H9 (cell line): Measurements from ENCODE around the gene MAPKAPK3. TPM values are rescaled to one million over a fixed set of nuclear protein-coding genes. Genes with fewer than 3 reads are reported as not detected.

Experiments used
- DNase-seq: peaks from one replicate; pipeline ENCODE4 v3.0.0-alpha.2; 2017
- H2AFZ ChIP-seq: one replicate; pipeline ENCODE4 v1.6.1; 2013; ENCODE audit warnings: mild to moderate bottlenecking, low read length, control low read depth, moderate library complexity
- H2AK5ac ChIP-seq: 2 replicates; pipeline ENCODE4 v1.6.1; 2013; ENCODE audit warnings: low read length, control low read depth, mixed read lengths; ENCODE audit not compliant: insufficient read length
- H2BK120ac ChIP-seq: one replicate; pipeline ENCODE4 v1.6.1; 2013; ENCODE audit warnings: low read depth, mild to moderate bottlenecking, low read length, control low read depth, inconsistent platforms; ENCODE audit not compliant: poor library complexity, severe bottlenecking
- H2BK12ac ChIP-seq: 2 replicates; pipeline ENCODE4 v1.6.1; 2013; ENCODE audit warnings: low read length, control low read depth, mixed read lengths, low read depth; ENCODE audit not compliant: insufficient read length
- H2BK15ac ChIP-seq: 2 replicates; pipeline ENCODE4 v1.6.1; 2013; ENCODE audit warnings: low read depth, low read length, control low read depth
- H2BK20ac ChIP-seq: one replicate; pipeline ENCODE4 v1.6.1; 2013; ENCODE audit warnings: low read depth, mild to moderate bottlenecking, low read length, control low read depth, inconsistent platforms; ENCODE audit not compliant: poor library complexity, severe bottlenecking
- H2BK5ac ChIP-seq: 2 replicates; pipeline ENCODE4 v1.6.1; 2013; ENCODE audit warnings: low read length, control low read depth, mixed read lengths; ENCODE audit not compliant: insufficient read length
- H3K14ac ChIP-seq: 2 replicates; pipeline ENCODE4 v1.6.1; 2013; ENCODE audit warnings: low read length, control low read depth; ENCODE audit not compliant: insufficient read depth
- H3K18ac ChIP-seq: 2 replicates; pipeline ENCODE4 v1.6.1; 2013; ENCODE audit warnings: low read depth, mild to moderate bottlenecking, mixed read lengths, low read length, control low read depth; ENCODE audit not compliant: insufficient read length
- H3K23ac ChIP-seq: 2 replicates; pipeline ENCODE4 v1.6.1; 2013; ENCODE audit warnings: low read length, control low read depth, mixed read lengths, low read depth; ENCODE audit not compliant: insufficient read length
- H3K23me2 ChIP-seq: 2 replicates; pipeline ENCODE4 v1.6.1; 2013; ENCODE audit warnings: low read depth, mild to moderate bottlenecking, mixed read lengths, low read length, control low read depth; ENCODE audit not compliant: insufficient read length, poor library complexity, severe bottlenecking
- H3K27ac ChIP-seq: 2 replicates; pipeline ENCODE4 v1.5.1; 2013; ENCODE audit warnings: low read length, control low read depth, mixed read lengths, low read depth; ENCODE audit not compliant: insufficient read length
- H3K27me3 ChIP-seq: 2 replicates; pipeline ENCODE4 v1.6.1; 2013; ENCODE audit warnings: low read length, control low read depth, inconsistent platforms; ENCODE audit not compliant: insufficient read depth
- H3K4ac ChIP-seq: 2 replicates; pipeline ENCODE4 v1.6.1; 2013; ENCODE audit warnings: low read depth, mild to moderate bottlenecking, control low read depth, inconsistent platforms, low read length, moderate library complexity
- H3K4me1 ChIP-seq: 2 replicates; pipeline ENCODE4 v1.6.1; 2013; ENCODE audit warnings: low read length, control low read depth, inconsistent platforms; ENCODE audit not compliant: insufficient read depth
- H3K4me2 ChIP-seq: 2 replicates; pipeline ENCODE4 v1.6.1; 2013; ENCODE audit warnings: low read length, control low read depth, mixed read lengths; ENCODE audit not compliant: insufficient read length, insufficient read depth
- H3K56ac ChIP-seq: 2 replicates; pipeline ENCODE4 v1.6.1; 2013; ENCODE audit warnings: low read depth, mild to moderate bottlenecking, mixed read lengths, low read length, control low read depth; ENCODE audit not compliant: insufficient read length
- H3K79me1 ChIP-seq: 2 replicates; pipeline ENCODE4 v1.6.1; 2013; ENCODE audit warnings: low read depth, mild to moderate bottlenecking, moderate library complexity, low read length, control low read depth, inconsistent platforms; ENCODE audit not compliant: insufficient read depth, poor library complexity, severe bottlenecking
- H3K79me2 ChIP-seq: 2 replicates; pipeline ENCODE4 v1.6.1; 2013; ENCODE audit warnings: low read length, control low read depth, inconsistent platforms; ENCODE audit not compliant: insufficient read depth
- H3K9ac ChIP-seq: 2 replicates; pipeline ENCODE4 v1.6.1; 2013; ENCODE audit warnings: low read length, control low read depth, mixed read lengths; ENCODE audit not compliant: insufficient read length; ENCODE audit errors: extremely low read depth
- H3K9me3 ChIP-seq: one replicate; pipeline ENCODE4 v1.6.1; 2013; ENCODE audit warnings: low read depth, low read length, inconsistent platforms; ENCODE audit not compliant: control insufficient read depth
- H3T11ph ChIP-seq: one replicate; pipeline ENCODE4 v1.6.1; 2013; ENCODE audit warnings: mild to moderate bottlenecking, low read length, control low read depth, inconsistent platforms
- H4K20me1 ChIP-seq: one replicate; pipeline ENCODE4 v1.6.1; 2013; ENCODE audit not compliant: control insufficient read depth, insufficient read length, insufficient read depth
- H4K5ac ChIP-seq: 2 replicates; pipeline ENCODE4 v1.6.1; 2013; ENCODE audit warnings: low read depth, mild to moderate bottlenecking, mixed read lengths, low read length, control low read depth; ENCODE audit not compliant: insufficient read length
- H4K8ac ChIP-seq: replicated peaks from 2 replicates; pipeline ENCODE4 v1.6.1; 2013; ENCODE audit warnings: low read length, control low read depth, mixed read lengths, low read depth; ENCODE audit not compliant: insufficient read length
- H4K91ac ChIP-seq: 2 replicates; pipeline ENCODE4 v1.6.1; 2013; ENCODE audit warnings: low read depth, mild to moderate bottlenecking, moderate library complexity, mixed read lengths, low read length, control low read depth; ENCODE audit not compliant: insufficient read length
- H3K27ac Mint-ChIP-seq, 3 experiments: 2 replicates in 2 of 3; 3 replicates in 1 of 3; pipeline ENCODE4 v1.8.0; 2020 to 2021; ENCODE audit warnings: mixed read lengths in 3 of 3, mild to moderate bottlenecking in 1 of 3, moderate library complexity in 1 of 3
- H3K27me3 Mint-ChIP-seq: 2 replicates; pipeline ENCODE4 v1.8.0; 2021; ENCODE audit warnings: low read depth, mild to moderate bottlenecking, moderate library complexity, mixed read lengths
- H3K36me3 Mint-ChIP-seq, 3 experiments: 2 replicates in 2 of 3; 3 replicates in 1 of 3; pipeline ENCODE4 v1.8.0; 2020 to 2021; ENCODE audit warnings: low read depth in 3 of 3, mixed read lengths in 3 of 3; ENCODE audit not compliant: insufficient read depth in 1 of 3
- H3K4me1 Mint-ChIP-seq, 2 experiments: 2 replicates each; pipeline ENCODE4 v1.8.0; 2020; ENCODE audit warnings: mixed read lengths in 2 of 2
- H3K4me3 Mint-ChIP-seq, 2 experiments: 2 replicates in 1 of 2; 3 replicates in 1 of 2; pipeline ENCODE4 v1.8.0; 2020 to 2021; ENCODE audit warnings: mild to moderate bottlenecking in 2 of 2, mixed read lengths in 2 of 2, moderate library complexity in 1 of 2
- H3K9me3 Mint-ChIP-seq, 2 experiments: 2 replicates in 1 of 2; 3 replicates in 1 of 2; pipeline ENCODE4 v1.8.0; 2020; ENCODE audit warnings: mild to moderate bottlenecking in 2 of 2, mixed read lengths in 2 of 2, moderate library complexity in 1 of 2
- CTCF ChIP-seq: fragments of 200-600 bp; sonication (generic); conservative IDR thresholded peaks from 3 replicates; pipeline ENCODE4 v1.8.0; 2021; ENCODE audit warnings: antibody characterized with exemption, mild to moderate bottlenecking
- WGBS: extraction: QIAGEN DNeasy Blood & Tissue Kit; methylation state at CpG from one replicate; pipeline ENCODE4 v1.1.7; 2013; ENCODE audit warnings: missing lambda C conversion rate, low lambda C conversion rate, mixed read lengths; ENCODE audit not compliant: insufficient read length; ENCODE audit errors: extremely low coverage; 5-methylcytosine and 5-hydroxymethylcytosine counted together
- total RNA-seq: library from RNA; stranded (reverse); gene quantifications from 2 replicates; pipeline ENCODE4 v1.2.1, GENCODE V29; 2021

MAPKAPK3 gene
- total RNA-seq, 1 experiment from 2014 or later, result 57.9 TPM

- no peak overlapping the region for H3K4me3 Mint-ChIP-seq
These were observed 15.9 kb upstream of the MAPKAPK3 start for GRCh38 chr3:50600841-50601591.

More at GRCh38 chr3:50600841-50601591, 15.9 kb upstream of the MAPKAPK3 start:
- Histone ChIP-seq H2AFZ (no peak overlapping the region), H4K8ac (no peak overlapping the region), H2BK20ac (no peak overlapping the region), H4K91ac (no peak overlapping the region), H3K27ac (no peak overlapping the region), H3K27me3 (no peaks in the 10 kb centered on the region), H3K56ac (no peak overlapping the region), H2BK120ac (no peak overlapping the region), H4K5ac (no peak overlapping the region), H2BK15ac (no peak overlapping the region), H3K4ac (no peak overlapping the region), H3K4me1 (no peaks in the 10 kb centered on the region), H3T11ph (no peak overlapping the region), H3K18ac (no peak overlapping the region), H2BK12ac (no peak overlapping the region), H3K9me3 (no peaks in the 10 kb centered on the region), H4K20me1 (no peaks in the 10 kb centered on the region), H3K79me2 (no peaks in the 10 kb centered on the region), H3K23me2 (no peaks in the 10 kb centered on the region), H3K14ac (no peak overlapping the region), H3K9ac (no peak overlapping the region), H3K23ac (no peak overlapping the region), H2BK5ac (no peak overlapping the region), H2AK5ac (no peak overlapping the region), H3K79me1 (no peaks in the 10 kb centered on the region), H3K4me2 (no peak overlapping the region)
- H3K36me3 Mint-ChIP-seq, result no peaks in the 10 kb centered on the region
- no peak for DNase-seq
- no peak for TF ChIP-seq CTCF
- H3K4me1 Mint-ChIP-seq, result no peaks in the 10 kb centered on the region
- no peak overlapping the region for H3K27ac Mint-ChIP-seq
- no CpG with 5 or more reads among the region's 14 CpGs for WGBS
- H3K27me3 Mint-ChIP-seq, result peaks cover 4% of the 10 kb centered on the region
- no peaks in the 10 kb centered on the region for H3K9me3 Mint-ChIP-seq
